Measurements from ENCODE around the gene HOMEZ. TPM values are rescaled to one million over a fixed set of nuclear protein-coding genes. Genes with fewer than 3 reads are reported as not detected.

Gene HOMEZ
- total RNA-seq, 5 donors from 2014 or later (not counting 1 experiment from before 2014, with no cell fraction given): 6.2 to 17.5 (median 15.1) TPM

- CTCF ChIA-PET: interaction anchor here (0.6 to 6.3 kb wide), 8 partner anchors 11 to 315 kb away, joined by 3 to 93 read pairs (median 6); partner anchors contain the start of genes ACIN1 (in 1 of the 2), C14orf119 (in 1 of the 2), HOMEZ (in 1 of the 2) and PABPN1 (in 1 of the 2)
- Mint-ChIP-seq H3K4me3 (peak overlapping the region; percentile 92 to 100 (median 92)), H3K27ac (peak overlapping the region; percentile 93 to 94), H3K4me1 (peaks cover 15 to 34% (median 30%) of the 10 kb centered on the region in 3 donors), H3K27me3 (peaks cover 11 to 12% of the 10 kb centered on the region in 2 donors), H3K36me3 (peaks cover 11% of the 10 kb centered on the region), H3K9me3 (no peaks in the 10 kb centered on the region)
- Histone ChIP-seq H3K9me3 (no peaks in the 10 kb centered on the region), H3K4me1 (ENCODE audit: control insufficient read depth in 1 of 2, extremely low read depth in 1 of 2, insufficient read depth in 2 of 2, low read length in 2 of 2) (peaks cover 9 to 26% of the 10 kb centered on the region in 2 experiments), H3K4me3 (ENCODE audit: control insufficient read depth in 1 of 2, extremely low read depth in 1 of 2, low read length in 1 of 2) (peak overlapping the region; percentile 74 to 85), H3K27me3 (replicated peaks in 1 of 2; ENCODE audit: control insufficient read depth in 2 of 2, extremely low read depth in 1 of 2, insufficient read depth in 2 of 2, low read length in 1 of 2) (peaks cover 0 to 10% of the 10 kb centered on the region in 2 experiments), H3K36me3 (ENCODE audit: control insufficient read depth in 2 of 2, extremely low read depth in 1 of 2, insufficient read depth in 1 of 2, low read length in 1 of 2) (peaks cover 0 to 16% of the 10 kb centered on the region in 2 donors), H3K27ac (ENCODE audit: low read length) (peak overlapping the region; percentile 96)
- DNase-seq: peak; percentile 91 to 99 (median 96)
- peak; percentile 75 to 82 (median 76) for ATAC-seq (replicated peaks in 1 of 4)
- under 1% methylated on average over 87 of the region's 87 CpGs for WGBS (ENCODE audit: insufficient coverage)
- POLR2A ChIA-PET: interaction anchor here (0.5 to 1.7 kb wide), 9 partner anchors 12 to 1729 kb away, joined by 3 to 30 read pairs (median 4); partner anchors contain the start of genes HOMEZ (in 1 of the 2) and PABPN1 (in 1 of the 2)
These were observed 15.5 kb upstream of the HOMEZ start for GRCh38 chr14:23301288-23301968.

GRCh38 chr14:23300687-23301223 is 14.8 kb upstream of the HOMEZ start:
- 25% methylated on average over 6 of the region's 13 CpGs for WGBS (ENCODE audit: insufficient coverage)
- peak overlapping the region; percentile 85 to 100 (median 87) for H3K4me3 Mint-ChIP-seq
- POLR2A ChIA-PET: interaction anchor here (0.5 to 1.2 kb wide), 10 partner anchors 12 to 1728 kb away, joined by 3 to 15 read pairs (median 4); partner anchors contain the start of genes ACIN1 (in 1 of the 2), HOMEZ (in 1 of the 2) and PABPN1 (in 1 of the 2)

GRCh38 chr14:23299986-23300686 is 14.2 kb upstream of the HOMEZ start:
- no peak for DNase-seq
- H3K4me1 Mint-ChIP-seq: peaks cover 19 to 37% (median 34%) of the 10 kb centered on the region in 3 donors
- Histone ChIP-seq H3K27ac (ENCODE audit: low read length) (peak overlapping the region; percentile 92), H3K4me1 (ENCODE audit: control insufficient read depth in 1 of 2, extremely low read depth in 1 of 2, insufficient read depth in 2 of 2, low read length in 2 of 2) (peaks cover 9 to 28% of the 10 kb centered on the region in 2 experiments), H3K27me3 (replicated peaks in 1 of 2; ENCODE audit: control insufficient read depth in 2 of 2, extremely low read depth in 1 of 2, insufficient read depth in 2 of 2, low read length in 1 of 2) (no peaks in the 10 kb centered on the region), H3K36me3 (ENCODE audit: control insufficient read depth in 2 of 2, extremely low read depth in 1 of 2, insufficient read depth in 1 of 2, low read length in 1 of 2) (peaks cover 0 to 16% of the 10 kb centered on the region in 2 donors), H3K4me3 (ENCODE audit: control insufficient read depth in 1 of 2, extremely low read depth in 1 of 2, low read length in 1 of 2) (peak overlapping the region; percentile 74 to 81), H3K9me3 (no peaks in the 10 kb centered on the region)
- peak overlapping the region; percentile 85 to 100 (median 87) for H3K4me3 Mint-ChIP-seq
- CTCF ChIA-PET: interaction anchor here (0.7 to 6.3 kb wide), 11 partner anchors 9 to 786 kb away, joined by 3 to 93 read pairs (median 5); partner anchors contain the start of genes HOMEZ (in 1 of the 2) and PABPN1 (in 1 of the 2)
- H3K9me3 Mint-ChIP-seq: no peaks in the 10 kb centered on the region
- peaks cover 11% of the 10 kb centered on the region for H3K36me3 Mint-ChIP-seq
- peaks cover 0 to 4% of the 10 kb centered on the region in 2 donors for H3K27me3 Mint-ChIP-seq
- ATAC-seq (replicated peaks in 1 of 4): no peak
- 83% methylated on average over 2 of the region's 10 CpGs for WGBS (ENCODE audit: insufficient coverage)
- POLR2A ChIA-PET: interaction anchor here (0.6 to 1.2 kb wide), 4 partner anchors 14 to 205 kb away, joined by 3 to 15 read pairs (median 4); partner anchors contain the start of genes ACIN1 (in 1 of the 2) and PABPN1 (in 1 of the 2)
- peak overlapping the region; percentile 93 to 94 for H3K27ac Mint-ChIP-seq

More at GRCh38 chr14:23300687-23301223, 14.8 kb upstream of the HOMEZ start:
- H3K4me1 Mint-ChIP-seq: peaks cover 15 to 34% (median 30%) of the 10 kb centered on the region in 3 donors
- Histone ChIP-seq H3K36me3 (ENCODE audit: control insufficient read depth in 2 of 2, extremely low read depth in 1 of 2, insufficient read depth in 1 of 2, low read length in 1 of 2) (peaks cover 0 to 16% of the 10 kb centered on the region in 2 donors), H3K27ac (ENCODE audit: low read length) (peak overlapping the region; percentile 92), H3K4me3 (ENCODE audit: control insufficient read depth in 1 of 2, extremely low read depth in 1 of 2, low read length in 1 of 2) (peak overlapping the region; percentile 74 to 81), H3K4me1 (ENCODE audit: control insufficient read depth in 1 of 2, extremely low read depth in 1 of 2, insufficient read depth in 2 of 2, low read length in 2 of 2) (peaks cover 9 to 26% of the 10 kb centered on the region in 2 experiments), H3K27me3 (replicated peaks in 1 of 2; ENCODE audit: control insufficient read depth in 2 of 2, extremely low read depth in 1 of 2, insufficient read depth in 2 of 2, low read length in 1 of 2) (peaks cover 0 to 5% of the 10 kb centered on the region in 2 experiments), H3K9me3 (no peaks in the 10 kb centered on the region)
- peak overlapping the region; percentile 93 to 94 for H3K27ac Mint-ChIP-seq
- peaks cover 4 to 8% of the 10 kb centered on the region in 2 donors for H3K27me3 Mint-ChIP-seq
- CTCF ChIA-PET: interaction anchor here (0.6 to 6.3 kb wide), 10 partner anchors 11 to 314 kb away, joined by 3 to 93 read pairs (median 4); partner anchors contain the start of genes ACIN1 (in 1 of the 2), C14orf119 (in 1 of the 2), HOMEZ (in 1 of the 2) and PABPN1 (in 1 of the 2)
- peaks cover 11% of the 10 kb centered on the region for H3K36me3 Mint-ChIP-seq
- no peaks in the 10 kb centered on the region for H3K9me3 Mint-ChIP-seq
- ATAC-seq (replicated peaks in 1 of 4) (no peak), DNase-seq (peak in 5 of 35 experiments; percentile 12 to 32 (median 16))

GRCh38 chr14:23299211-23299957 is 13.5 kb upstream of the HOMEZ start:
- Mint-ChIP-seq H3K9me3 (no peaks in the 10 kb centered on the region), H3K36me3 (peaks cover 11% of the 10 kb centered on the region), H3K27me3 (no peaks in the 10 kb centered on the region), H3K4me3 (peak overlapping the region in 2 of 3 donors; percentile 85 to 100), H3K27ac (peak overlapping the region in 1 of 2 donors; percentile 94), H3K4me1 (peaks cover 27 to 44% (median 40%) of the 10 kb centered on the region in 3 donors)
- no peaks in the 10 kb centered on the region for H3K27me3 ChIP-seq (replicated peaks in 1 of 2; ENCODE audit: control insufficient read depth in 2 of 2, extremely low read depth in 1 of 2, insufficient read depth in 2 of 2, low read length in 1 of 2)
- no CpG with 5 or more reads among the region's 2 CpGs for WGBS (ENCODE audit: insufficient coverage)
- H3K4me1 ChIP-seq (ENCODE audit: control insufficient read depth in 1 of 2, extremely low read depth in 1 of 2, insufficient read depth in 2 of 2, low read length in 2 of 2): peaks cover 9 to 36% of the 10 kb centered on the region in 2 experiments
- CTCF ChIA-PET: interaction anchor here in 1 of 2 donors (0.7 to 6.3 kb wide), 6 partner anchors 8 to 786 kb away, joined by 4 to 93 read pairs (median 8); partner anchors contain the start of genes HOMEZ and PABPN1
- peaks cover 0 to 16% of the 10 kb centered on the region in 2 donors for H3K36me3 ChIP-seq (ENCODE audit: control insufficient read depth in 2 of 2, extremely low read depth in 1 of 2, insufficient read depth in 1 of 2, low read length in 1 of 2)
- no peaks in the 10 kb centered on the region for H3K9me3 ChIP-seq
- ATAC-seq (replicated peaks in 1 of 4) (no peak), DNase-seq (peak in 3 of 35 experiments; percentile 8 to 65 (median 23))
- H3K4me3 ChIP-seq (ENCODE audit: control insufficient read depth in 1 of 2, extremely low read depth in 1 of 2, low read length in 1 of 2): no peak overlapping the region
- no peak overlapping the region for H3K27ac ChIP-seq (ENCODE audit: low read length)
- POLR2A ChIA-PET: no interaction called here

- Mint-ChIP-seq H3K4me1 (peaks cover 28 to 40% (median 39%) of the 10 kb centered on the region in 3 donors), H3K27ac (peak overlapping the region in 1 of 2 donors; percentile 52), H3K9me3 (no peaks in the 10 kb centered on the region), H3K36me3 (peaks cover 11% of the 10 kb centered on the region), H3K27me3 (peaks cover 0 to 2% of the 10 kb centered on the region in 2 donors), H3K4me3 (no peak overlapping the region)
- Histone ChIP-seq H3K27ac (ENCODE audit: low read length) (no peak overlapping the region), H3K27me3 (replicated peaks in 1 of 2; ENCODE audit: control insufficient read depth in 2 of 2, extremely low read depth in 1 of 2, insufficient read depth in 2 of 2, low read length in 1 of 2) (no peaks in the 10 kb centered on the region), H3K9me3 (no peaks in the 10 kb centered on the region), H3K36me3 (ENCODE audit: control insufficient read depth in 2 of 2, extremely low read depth in 1 of 2, insufficient read depth in 1 of 2, low read length in 1 of 2) (peaks cover 0 to 16% of the 10 kb centered on the region in 2 donors), H3K4me3 (ENCODE audit: control insufficient read depth in 1 of 2, extremely low read depth in 1 of 2, low read length in 1 of 2) (no peak overlapping the region), H3K4me1 (ENCODE audit: control insufficient read depth in 1 of 2, extremely low read depth in 1 of 2, insufficient read depth in 2 of 2, low read length in 2 of 2) (peaks cover 9 to 30% of the 10 kb centered on the region in 2 experiments)
- DNase-seq: no peak
- ATAC-seq (replicated peaks in 1 of 4): no peak
- ChIA-PET CTCF (interaction anchor here (0.5 to 1.7 kb wide), 6 partner anchors 11 to 475 kb away, joined by 3 to 6 read pairs (median 3); no protein-coding TSS in a partner anchor), POLR2A (no interaction called here)
- WGBS (ENCODE audit: insufficient coverage): 99% methylated on average over 7 of the region's 7 CpGs
These were observed 11.8 kb upstream of the HOMEZ start for GRCh38 chr14:23297611-23298277.

Data from T-cell (primary cell).